SK-N-SH (cell line): ENCODE data around the gene MRPL40. TPM values are rescaled to one million over a fixed set of nuclear protein-coding genes. Genes with fewer than 3 reads are reported as not detected.

ENCODE experiments used
- CTCF ChIA-PET: fragments of 300-600, 350-600 bp; formaldehyde crosslinking; extraction: SDS; loops from one replicate; lab custom pipeline; 2021; lab: Yijun Ruan, JAX
- POLR2A ChIA-PET: fragments of 350-600 bp; sonication (Branson Sonifier 250); formaldehyde crosslinking; extraction: SDS; loops from one replicate; lab custom pipeline; 2020; ENCODE audit warnings: antibody characterized with exemption, inconsistent platforms; lab: Yijun Ruan, JAX
- DNase-seq: peaks from one replicate; pipeline ENCODE4 v3.0.0; 2012
- H2AFZ ChIP-seq: fragments of 200-600 bp; sonication (generic); 2 replicates; pipeline ENCODE4 v1.8.1; 2016; ENCODE audit warnings: antibody characterized with exemption, mild to moderate bottlenecking, low read depth
- H3F3A ChIP-seq: fragments of 200-600 bp; sonication (generic); replicated peaks from 2 replicates; pipeline ENCODE3; 2016; ENCODE audit warnings: antibody characterized with exemption, mild to moderate bottlenecking; ENCODE audit not compliant: insufficient read depth
- H3K27ac ChIP-seq, 2 experiments: fragments of 200-500 bp in 1 of 2; fragments of 200-600 bp in 1 of 2; sonication (Bioruptor generic) in 1 of 2; sonication (generic), shearing (Covaris generic) in 1 of 2; 2 replicates each; pipeline versions ENCODE4 v1.5.1 to v1.6.1; 2014 to 2016; ENCODE audit warnings: low read depth in 2 of 2, inconsistent platforms in 1 of 2, low read length in 1 of 2, mild to moderate bottlenecking in 1 of 2, mixed read lengths in 1 of 2
- H3K27me3 ChIP-seq: fragments of 200-600 bp; sonication (generic), shearing (Covaris generic); 2 replicates; pipeline ENCODE4 v1.6.1; 2016; ENCODE audit warnings: mixed run types; ENCODE audit not compliant: insufficient read depth
- H3K36me3 ChIP-seq, 2 experiments: fragments of 200-500 bp in 1 of 2; fragments of 200-600 bp in 1 of 2; sonication (Bioruptor generic) in 1 of 2; sonication (generic) in 1 of 2; replicated peaks in 1 of 2; 2 replicates each; pipeline versions ENCODE3 to v1.5.1; 2014 to 2016; ENCODE audit warnings: low read length in 1 of 2, mild to moderate bottlenecking in 1 of 2; ENCODE audit not compliant: insufficient read depth in 2 of 2, control insufficient read depth in 1 of 2
- H3K4me1 ChIP-seq, 2 experiments: fragments of 200-500 bp in 1 of 2; fragments of 200-600 bp in 1 of 2; sonication (Bioruptor generic) in 1 of 2; sonication (generic), shearing (Covaris generic) in 1 of 2; 2 replicates each; pipeline versions ENCODE4 v1.5.1 to v1.6.1; 2014 to 2016; ENCODE audit warnings: low read depth in 1 of 2, low read length in 1 of 2, mixed run types in 1 of 2; ENCODE audit not compliant: insufficient read depth in 2 of 2, control insufficient read depth in 1 of 2
- H3K4me2 ChIP-seq: fragments of 200-600 bp; sonication (generic), shearing (Covaris generic); 2 replicates; pipeline ENCODE4 v1.6.1; 2017; ENCODE audit warnings: mixed run types
- H3K4me3 ChIP-seq, 2 experiments: fragments of 200-500 bp in 1 of 2; fragments of 200-600 bp in 1 of 2; sonication (Bioruptor generic) in 1 of 2; sonication (generic), shearing (Covaris generic) in 1 of 2; 2 replicates each; pipeline versions ENCODE4 v1.5.1 to v1.8.1; 2014 to 2016; ENCODE audit warnings: low read depth in 2 of 2, inconsistent platforms in 1 of 2, low read length in 1 of 2, mild to moderate bottlenecking in 1 of 2, mixed read lengths in 1 of 2, moderate library complexity in 1 of 2
- H3K79me2 ChIP-seq: fragments of 200-600 bp; sonication (generic); 2 replicates; pipeline ENCODE4 v1.8.1; 2017; ENCODE audit warnings: mild to moderate bottlenecking; ENCODE audit not compliant: insufficient read depth
- H3K9ac ChIP-seq: fragments of 200-600 bp; sonication (generic); 2 replicates; pipeline ENCODE4 v1.6.1; 2017; ENCODE audit warnings: mixed run types
- H3K9me2 ChIP-seq: fragments of 200-600 bp; sonication (generic); 2 replicates; pipeline ENCODE4 v1.6.1; 2017; ENCODE audit warnings: mixed run types
- H3K9me3 ChIP-seq: fragments of 200-600 bp; sonication (generic); 2 replicates; pipeline ENCODE4 v1.6.1; 2017; ENCODE audit warnings: mixed run types, mild to moderate bottlenecking, moderate library complexity
- H4K20me1 ChIP-seq: fragments of 200-600 bp; sonication (generic); 2 replicates; pipeline ENCODE4 v1.6.1; 2017; ENCODE audit warnings: mild to moderate bottlenecking, mixed run types; ENCODE audit not compliant: insufficient read depth
- ELF1 ChIP-seq: IDR thresholded peaks from 2 replicates; pipeline ENCODE4 v1.4.0; 2012
- EP300 ChIP-seq, 2 experiments: IDR thresholded peaks; 2 replicates each; pipeline versions ENCODE4 v1.4.0 to v1.6.1; 2012; ENCODE audit warnings: borderline replicate concordance in 1 of 2, low read depth in 1 of 2, low read length in 1 of 2
- JUND ChIP-seq: IDR thresholded peaks from 2 replicates; pipeline ENCODE4 v1.4.0; 2012
- MAX ChIP-seq: IDR thresholded peaks from 2 replicates; pipeline ENCODE4 v1.4.0; 2012; ENCODE audit warnings: low read depth
- MEF2A ChIP-seq: IDR thresholded peaks from 2 replicates; pipeline ENCODE4 v1.4.0; 2012; ENCODE audit warnings: low read depth, borderline replicate concordance
- MXI1 ChIP-seq: IDR thresholded peaks from 2 replicates; pipeline ENCODE4 v1.6.1; 2012; ENCODE audit warnings: mild to moderate bottlenecking, low read depth, low read length, improper control_type of control experiment
- NFIC ChIP-seq: IDR thresholded peaks from 2 replicates; pipeline ENCODE4 v1.4.0; 2012; ENCODE audit warnings: borderline replicate concordance
- NRF1 ChIP-seq: IDR thresholded peaks from 2 replicates; pipeline ENCODE4 v1.6.1; 2012; ENCODE audit warnings: low read depth, mild to moderate bottlenecking, low read length
- POLR2AphosphoS5 ChIP-seq: IDR thresholded peaks from 2 replicates; pipeline ENCODE4 v1.6.1; 2012; ENCODE audit warnings: low read depth, low read length
- RAD21 ChIP-seq: IDR thresholded peaks from 2 replicates; pipeline ENCODE4 v1.6.1; 2012; ENCODE audit warnings: mild to moderate bottlenecking, low read length
- RXRA ChIP-seq: IDR thresholded peaks from 2 replicates; pipeline ENCODE4 v1.4.0; 2012; ENCODE audit warnings: low read depth, mild to moderate bottlenecking, borderline replicate concordance
- SIN3A ChIP-seq: IDR thresholded peaks from 2 replicates; pipeline ENCODE4 v1.6.1; 2012; ENCODE audit warnings: low read depth, mild to moderate bottlenecking, low read length, moderate library complexity, borderline replicate concordance
- TAF1 ChIP-seq: IDR thresholded peaks from 2 replicates; pipeline ENCODE4 v1.6.1; 2012; ENCODE audit warnings: low read depth, mild to moderate bottlenecking, low read length, moderate library complexity, borderline replicate concordance
- ZBTB33 ChIP-seq: IDR thresholded peaks from 2 replicates; pipeline ENCODE4 v1.4.0; 2012; ENCODE audit warnings: low read depth, borderline replicate concordance
- WGBS: methylation state at CpG from one replicate; pipeline ENCODE4 v1.1.6; 2017; ENCODE audit warnings: low lambda C conversion rate; 5-methylcytosine and 5-hydroxymethylcytosine counted together
- polyA plus RNA-seq, 3 experiments: library from polyadenylated mRNA; depleted of rRNA; stranded (reverse); fragments of >200 nt; gene quantifications; 2 replicates each; pipeline ENCODE4 v1.2.3, GENCODE V29; 2012
- TF ChIP-seq, protein P1 (sequence below): IDR thresholded peaks from 2 replicates; pipeline ENCODE4; 2012
- TF ChIP-seq, protein P2 (sequence below): IDR thresholded peaks from 2 replicates; pipeline ENCODE4 v1.4.0; 2012; ENCODE audit warnings: low read depth, borderline replicate concordance
- TF ChIP-seq, protein P3 (sequence below): fragments of 200-600 bp; sonication (generic); IDR thresholded peaks from 2 replicates; pipeline ENCODE4 v1.6.1; 2017; ENCODE audit warnings: antibody characterized with exemption, mild to moderate bottlenecking, moderate library complexity

The MRPL40 gene
- polyA plus RNA-seq, 1 of the 3 experiments (the other 2 are of a cell fraction): 34.9 TPM

GRCh38 chr22:19473578-19473977 is 41.2 kb downstream of the MRPL40 start:
- Histone ChIP-seq H3K9me2 (no peaks in the 10 kb centered on the region), H2AFZ (no peak overlapping the region), H3K79me2 (peaks cover 70% of the 10 kb centered on the region), H4K20me1 (peaks cover 60% of the 10 kb centered on the region), H3K27me3 (no peaks in the 10 kb centered on the region), H3K9ac (no peak overlapping the region), H3K36me3 (peaks cover 41 to 62% of the 10 kb centered on the region in 2 experiments), H3K9me3 (no peaks in the 10 kb centered on the region), H3K4me2 (no peak overlapping the region), H3K27ac (no peak overlapping the region), H3K4me1 (peaks cover 5 to 8% of the 10 kb centered on the region in 2 experiments; a peak in 3 of 4 replicates), H3F3A (no peaks in the 10 kb centered on the region), H3K4me3 (no peak overlapping the region)
- no peak for DNase-seq
- TF ChIP-seq, protein P1, sequence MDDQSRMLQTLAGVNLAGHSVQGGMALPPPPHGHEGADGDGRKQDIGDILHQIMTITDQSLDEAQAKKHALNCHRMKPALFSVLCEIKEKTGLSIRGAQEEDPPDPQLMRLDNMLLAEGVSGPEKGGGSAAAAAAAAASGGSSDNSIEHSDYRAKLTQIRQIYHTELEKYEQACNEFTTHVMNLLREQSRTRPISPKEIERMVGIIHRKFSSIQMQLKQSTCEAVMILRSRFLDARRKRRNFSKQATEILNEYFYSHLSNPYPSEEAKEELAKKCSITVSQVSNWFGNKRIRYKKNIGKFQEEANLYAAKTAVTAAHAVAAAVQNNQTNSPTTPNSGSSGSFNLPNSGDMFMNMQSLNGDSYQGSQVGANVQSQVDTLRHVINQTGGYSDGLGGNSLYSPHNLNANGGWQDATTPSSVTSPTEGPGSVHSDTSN: no peak
- no peak for TF ChIP-seq JUND
- TF ChIP-seq MXI1: no peak
- no peak for TF ChIP-seq TAF1
- no peak for TF ChIP-seq RAD21
- no peak for TF ChIP-seq MEF2A
- TF ChIP-seq, protein P2, sequence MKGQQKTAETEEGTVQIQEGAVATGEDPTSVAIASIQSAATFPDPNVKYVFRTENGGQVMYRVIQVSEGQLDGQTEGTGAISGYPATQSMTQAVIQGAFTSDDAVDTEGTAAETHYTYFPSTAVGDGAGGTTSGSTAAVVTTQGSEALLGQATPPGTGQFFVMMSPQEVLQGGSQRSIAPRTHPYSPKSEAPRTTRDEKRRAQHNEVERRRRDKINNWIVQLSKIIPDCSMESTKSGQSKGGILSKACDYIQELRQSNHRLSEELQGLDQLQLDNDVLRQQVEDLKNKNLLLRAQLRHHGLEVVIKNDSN: no peak
- TF ChIP-seq SIN3A: no peak
- no peak for TF ChIP-seq POLR2AphosphoS5
- no peak for TF ChIP-seq NRF1
- no peak for TF ChIP-seq EP300 (IDR thresholded peaks at IDR 0.05; ENCODE audit: borderline replicate concordance in 1 of 2, low read depth in 1 of 2, low read length in 1 of 2)
- TF ChIP-seq, protein P3, sequence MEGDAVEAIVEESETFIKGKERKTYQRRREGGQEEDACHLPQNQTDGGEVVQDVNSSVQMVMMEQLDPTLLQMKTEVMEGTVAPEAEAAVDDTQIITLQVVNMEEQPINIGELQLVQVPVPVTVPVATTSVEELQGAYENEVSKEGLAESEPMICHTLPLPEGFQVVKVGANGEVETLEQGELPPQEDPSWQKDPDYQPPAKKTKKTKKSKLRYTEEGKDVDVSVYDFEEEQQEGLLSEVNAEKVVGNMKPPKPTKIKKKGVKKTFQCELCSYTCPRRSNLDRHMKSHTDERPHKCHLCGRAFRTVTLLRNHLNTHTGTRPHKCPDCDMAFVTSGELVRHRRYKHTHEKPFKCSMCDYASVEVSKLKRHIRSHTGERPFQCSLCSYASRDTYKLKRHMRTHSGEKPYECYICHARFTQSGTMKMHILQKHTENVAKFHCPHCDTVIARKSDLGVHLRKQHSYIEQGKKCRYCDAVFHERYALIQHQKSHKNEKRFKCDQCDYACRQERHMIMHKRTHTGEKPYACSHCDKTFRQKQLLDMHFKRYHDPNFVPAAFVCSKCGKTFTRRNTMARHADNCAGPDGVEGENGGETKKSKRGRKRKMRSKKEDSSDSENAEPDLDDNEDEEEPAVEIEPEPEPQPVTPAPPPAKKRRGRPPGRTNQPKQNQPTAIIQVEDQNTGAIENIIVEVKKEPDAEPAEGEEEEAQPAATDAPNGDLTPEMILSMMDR: no peak; the same call in 1 of the 2 replicates
- ChIA-PET CTCF (interaction anchor here (1.0 to 2.4 kb wide), 6 partner anchors 9 to 295 kb away, joined by 3 to 14 read pairs (median 10); partner anchors contain the start of gene SLC25A1), POLR2A (no interaction called here)
- 90% methylated on average over 2 of the region's 3 CpGs for WGBS

GRCh38 chr22:19476023-19476422 is 43.7 kb downstream of the MRPL40 start:
- Histone ChIP-seq H2AFZ (no peak overlapping the region), H4K20me1 (peaks cover 53% of the 10 kb centered on the region), H3K9me2 (no peaks in the 10 kb centered on the region), H3K9me3 (no peaks in the 10 kb centered on the region), H3K27ac (no peak overlapping the region), H3K4me2 (no peak overlapping the region), H3K36me3 (peaks cover 27 to 42% of the 10 kb centered on the region in 2 experiments), H3K4me1 (peaks cover 5 to 16% of the 10 kb centered on the region in 2 experiments; a peak in 3 of 4 replicates), H3K79me2 (peaks cover 87% of the 10 kb centered on the region), H3K4me3 (no peak overlapping the region), H3K9ac (no peak overlapping the region), H3F3A (no peaks in the 10 kb centered on the region), H3K27me3 (no peaks in the 10 kb centered on the region)
- WGBS: 84% methylated on average over 3 of the region's 3 CpGs
- DNase-seq: no peak
- POLR2A ChIA-PET: no interaction called here
- CTCF ChIA-PET: no interaction called here
- TF ChIP-seq ELF1 (no peak), RAD21 (no peak), NFIC (no peak), RXRA (no peak), ZBTB33 (no peak), MAX (no peak)
- TF ChIP-seq, protein P1: no peak
- TF ChIP-seq, protein P2: no peak
